Astrocyte of the spinal cord (primary cell): Measurements from ENCODE around the gene BPI.
"Not testable (repeated sequence)": the region's sequence is repeated elsewhere in the genome, so short reads cannot be mapped to it uniquely, and the experiment has no call there.

ENCODE experiments used
- DNase-seq: peaks from one replicate; pipeline ENCODE4 v3.0.0; 2011; ENCODE audit warnings: low read depth, low spot score
- H3K4me3 ChIP-seq: 2 replicates; pipeline ENCODE4 v1.5.1; 2011; ENCODE audit warnings: low read depth, mild to moderate bottlenecking, low read length, moderate library complexity
- in situ Hi-C: cut with HindIII; loops from 2 replicates; pipeline ENCODE4 v1.10.0; 2017; ENCODE audit warnings: low sequenced_read_pairs
- TF ChIP-seq, protein P1 (sequence below): IDR thresholded peaks from 2 replicates; pipeline ENCODE4 v1.5.1; 2012; ENCODE audit warnings: low read depth, mild to moderate bottlenecking, low read length, inconsistent platforms

BPI gene

DNA sequence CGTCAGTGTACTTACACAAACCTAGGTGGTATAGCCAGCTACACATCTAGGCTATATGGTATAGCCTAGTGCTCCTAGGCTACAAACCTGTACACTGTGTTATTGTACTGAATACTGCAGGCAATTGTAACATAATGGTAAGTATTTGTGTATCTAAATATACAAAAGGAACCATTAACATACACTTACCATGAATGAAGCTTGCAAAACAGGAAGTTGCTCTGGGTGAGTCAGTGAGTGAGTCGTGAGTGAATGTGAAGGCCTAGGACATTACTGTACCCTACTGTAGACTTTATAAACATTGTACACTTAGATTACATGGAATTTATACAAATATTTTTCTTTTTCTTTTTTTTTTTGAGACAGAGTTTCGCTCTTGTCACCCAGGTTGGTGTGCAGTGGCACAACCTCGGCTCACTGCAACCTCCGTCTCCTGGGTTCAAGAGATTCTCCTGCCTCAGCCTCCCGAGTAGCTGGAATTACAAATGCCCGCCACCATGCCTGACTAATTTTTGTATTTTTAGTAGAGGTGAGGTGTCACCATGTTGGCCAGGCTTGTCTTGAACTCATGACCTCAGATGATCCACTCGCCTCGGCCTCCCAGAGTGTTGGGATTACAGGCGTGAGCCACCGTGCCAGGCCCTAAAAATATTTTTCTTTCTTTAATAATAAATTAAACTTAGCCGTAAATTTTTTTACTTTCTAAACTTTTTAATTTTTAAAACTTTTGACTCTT, 28.0 kb upstream of the BPI start:
- in situ Hi-C loops, result no loop called here
- H3K4me3 ChIP-seq, result no peak overlapping the region
- TF ChIP-seq, protein P1, sequence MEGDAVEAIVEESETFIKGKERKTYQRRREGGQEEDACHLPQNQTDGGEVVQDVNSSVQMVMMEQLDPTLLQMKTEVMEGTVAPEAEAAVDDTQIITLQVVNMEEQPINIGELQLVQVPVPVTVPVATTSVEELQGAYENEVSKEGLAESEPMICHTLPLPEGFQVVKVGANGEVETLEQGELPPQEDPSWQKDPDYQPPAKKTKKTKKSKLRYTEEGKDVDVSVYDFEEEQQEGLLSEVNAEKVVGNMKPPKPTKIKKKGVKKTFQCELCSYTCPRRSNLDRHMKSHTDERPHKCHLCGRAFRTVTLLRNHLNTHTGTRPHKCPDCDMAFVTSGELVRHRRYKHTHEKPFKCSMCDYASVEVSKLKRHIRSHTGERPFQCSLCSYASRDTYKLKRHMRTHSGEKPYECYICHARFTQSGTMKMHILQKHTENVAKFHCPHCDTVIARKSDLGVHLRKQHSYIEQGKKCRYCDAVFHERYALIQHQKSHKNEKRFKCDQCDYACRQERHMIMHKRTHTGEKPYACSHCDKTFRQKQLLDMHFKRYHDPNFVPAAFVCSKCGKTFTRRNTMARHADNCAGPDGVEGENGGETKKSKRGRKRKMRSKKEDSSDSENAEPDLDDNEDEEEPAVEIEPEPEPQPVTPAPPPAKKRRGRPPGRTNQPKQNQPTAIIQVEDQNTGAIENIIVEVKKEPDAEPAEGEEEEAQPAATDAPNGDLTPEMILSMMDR, result no peak
- DNase-seq, result peak; percentile 87

DNA sequence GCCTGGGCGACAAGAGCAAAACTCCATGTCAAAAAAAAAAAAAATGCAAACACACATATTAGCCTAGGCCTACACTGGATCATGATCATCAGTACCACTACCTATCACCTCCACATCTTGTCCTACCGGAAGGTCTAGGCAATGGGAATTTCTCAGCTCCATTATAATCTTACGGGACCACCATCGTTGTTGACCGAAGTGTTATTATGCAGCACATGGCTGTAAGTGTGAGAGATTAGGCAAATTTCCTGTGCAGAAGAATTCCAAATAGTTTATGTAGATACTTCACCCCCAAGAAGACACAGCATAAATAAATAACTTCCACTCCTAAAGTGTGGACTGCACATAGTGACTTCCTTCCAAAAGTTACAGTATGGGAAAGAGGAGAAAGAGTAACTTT, 26.7 kb upstream of the BPI start:
- in situ Hi-C loops, result no loop called here
- no peak for DNase-seq
- TF ChIP-seq, protein P1, result no peak
- H3K4me3 ChIP-seq, result no peak overlapping the region

DNA sequence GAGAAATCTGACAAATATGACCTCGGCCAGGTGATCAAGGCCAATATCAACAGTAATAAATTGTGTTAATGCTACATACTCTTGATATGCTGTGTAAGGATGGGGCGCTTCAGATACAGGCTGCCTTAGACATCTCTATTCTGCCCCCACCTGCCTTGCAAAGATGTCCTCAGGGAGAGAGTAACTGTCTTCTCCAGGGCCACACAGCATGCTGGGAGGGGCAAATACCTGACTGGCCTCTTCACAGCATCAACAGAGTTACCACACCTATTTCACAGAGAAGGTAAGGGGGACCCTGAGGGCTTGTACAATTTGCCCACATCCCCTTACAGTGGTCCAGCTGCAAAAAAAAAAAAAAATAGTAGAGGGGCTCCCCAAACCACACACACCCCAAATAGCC, 26.3 kb upstream of the BPI start:
- TF ChIP-seq, protein P1, result no peak
- DNase-seq, result no peak
- H3K4me3 ChIP-seq, result no peak overlapping the region
- in situ Hi-C loops, result no loop called here

DNA sequence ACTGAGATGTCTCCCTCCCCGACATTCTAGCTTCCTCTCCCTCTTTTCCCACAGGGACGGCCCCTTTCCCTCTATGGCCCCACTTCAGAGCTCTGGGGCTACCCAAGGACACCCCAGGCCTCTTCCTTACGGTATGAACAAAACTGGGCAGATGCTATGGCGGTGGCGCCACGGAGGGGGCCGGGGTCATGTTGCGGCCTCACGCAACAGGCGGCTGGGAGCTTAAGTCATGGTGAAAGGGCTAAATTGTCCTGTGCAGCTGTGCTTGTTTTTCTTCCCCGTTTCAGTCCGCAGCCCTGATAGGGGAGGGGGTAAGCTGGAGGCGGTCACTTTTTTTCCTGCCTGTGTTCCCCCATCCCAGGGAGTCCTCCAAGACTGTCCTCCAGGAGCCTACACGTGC, 25.8 kb upstream of the BPI start:
- TF ChIP-seq, protein P1, result no peak
- peak; percentile 90 for DNase-seq
- in situ Hi-C loops, result no loop called here
- H3K4me3 ChIP-seq, result no peak overlapping the region

DNA sequence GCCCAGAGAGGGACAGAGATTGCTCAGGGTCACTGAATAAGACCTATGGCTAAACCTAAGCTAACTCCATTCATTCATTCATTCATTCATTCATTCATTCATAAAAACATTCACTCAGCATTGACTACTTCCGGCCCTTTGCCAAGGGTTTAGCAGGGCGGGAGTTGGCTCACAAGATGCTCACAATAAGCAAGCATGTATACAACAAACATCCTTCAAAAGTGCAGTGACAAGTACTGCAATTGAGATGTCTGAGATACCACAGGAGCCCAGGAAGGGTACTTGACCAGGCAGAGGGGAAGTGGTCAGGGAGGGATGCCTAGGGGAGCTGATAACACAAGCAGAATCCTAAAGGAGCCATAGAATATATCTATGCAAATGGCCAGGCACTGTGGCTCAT, 25.2 kb upstream of the BPI start:
- no peak overlapping the region for H3K4me3 ChIP-seq
- DNase-seq, result no peak
- TF ChIP-seq, protein P1, result no peak
- in situ Hi-C loops, result no loop called here

DNA sequence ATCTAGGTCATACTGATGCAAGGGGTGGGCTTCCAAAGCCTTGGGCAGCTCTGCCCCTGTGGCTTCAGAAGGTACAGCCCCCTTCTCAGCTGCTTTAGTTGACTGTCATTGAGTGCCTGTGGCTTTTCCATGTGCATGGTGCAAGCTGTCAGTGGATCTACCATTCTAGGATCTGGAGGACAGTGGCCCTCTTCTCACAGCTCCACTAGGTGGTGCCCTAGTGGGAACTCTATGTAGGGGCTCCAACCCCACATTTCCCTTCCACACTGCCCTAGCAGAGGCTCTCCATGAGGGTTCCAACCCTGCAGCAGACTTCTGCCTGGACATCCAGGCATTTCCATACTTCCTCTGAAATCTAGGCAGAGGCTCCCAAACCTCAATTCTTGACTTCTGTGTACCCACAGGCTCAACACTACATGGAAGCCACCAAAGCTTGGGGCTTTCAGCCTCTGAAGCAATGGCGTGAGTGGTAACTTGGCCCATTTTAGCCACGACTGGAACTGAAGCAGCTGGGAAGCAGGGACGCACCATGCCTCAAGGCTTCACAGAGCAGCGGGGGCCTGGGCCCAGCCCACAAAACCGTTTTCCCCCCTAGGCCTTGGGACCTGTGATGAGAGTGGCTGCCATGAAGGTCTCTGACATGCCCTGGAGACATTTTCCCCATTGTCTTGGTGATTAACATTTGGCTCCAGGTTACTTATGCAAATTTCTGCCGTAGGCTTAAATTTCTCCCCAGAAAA, 22.6 kb upstream of the BPI start:
- DNase-seq, H3K4me3 ChIP-seq, in situ Hi-C loops: not testable (repeated sequence)

DNA sequence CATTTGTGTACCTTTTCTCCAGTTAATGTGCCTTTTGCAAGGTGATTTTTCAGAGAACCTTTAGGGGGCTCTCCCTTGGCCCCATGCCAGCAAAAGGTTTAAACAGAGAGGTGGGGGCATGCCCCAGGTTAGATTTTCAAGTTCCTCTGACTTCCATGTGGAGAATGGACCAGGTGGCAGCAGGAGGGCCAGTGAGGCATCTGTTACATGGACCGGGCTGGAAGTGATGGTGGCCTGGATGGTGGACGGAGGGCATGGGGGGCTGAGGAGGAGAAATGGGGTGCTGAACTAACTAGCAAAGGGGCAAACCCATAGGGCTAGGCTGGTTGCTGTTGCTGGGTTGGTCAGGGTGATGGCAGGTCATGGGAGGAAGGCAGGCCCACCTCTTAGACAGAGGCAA, 20.7 kb upstream of the BPI start:
- in situ Hi-C loops, result no loop called here
- no peak for DNase-seq
- TF ChIP-seq, protein P1, result no peak
- no peak overlapping the region for H3K4me3 ChIP-seq

DNA sequence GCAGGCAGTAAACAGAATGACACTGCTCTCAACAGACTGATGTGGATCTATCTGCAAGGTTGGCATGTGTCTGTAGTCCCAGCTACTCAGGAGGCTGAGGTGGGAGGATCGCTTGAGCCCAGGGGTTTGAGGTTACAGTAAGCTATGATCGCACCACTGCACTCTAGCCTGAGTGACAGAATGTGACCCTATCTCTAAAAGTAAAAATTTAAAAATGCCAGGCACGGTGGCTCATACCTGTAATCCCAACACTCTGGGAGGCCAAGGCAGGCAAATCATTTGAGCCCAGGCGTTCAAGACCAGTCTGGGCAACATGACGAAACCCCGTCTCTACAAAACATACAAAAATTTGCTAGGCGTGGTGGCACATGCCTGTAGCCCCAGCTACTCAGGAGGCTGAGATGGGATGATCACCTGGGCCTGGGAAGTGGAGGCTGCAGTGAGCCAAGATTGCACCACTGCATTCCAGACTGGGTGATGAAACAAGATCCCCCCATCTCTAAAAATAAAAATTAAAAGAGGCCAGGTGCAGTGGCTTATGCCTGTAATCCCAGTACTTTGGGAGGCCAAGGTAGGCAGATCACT, 19.8 kb upstream of the BPI start:
- in situ Hi-C loops, H3K4me3 ChIP-seq: not testable (repeated sequence)

More for the DNA sequence above, 19.8 kb upstream of the BPI start:
- not testable (repeated sequence) for DNase-seq
